Endodermal cell (in vitro differentiated cells): ENCODE results near the gene TSPAN4. TPM values are rescaled to one million over a fixed set of nuclear protein-coding genes. Genes with fewer than 3 reads are reported as not detected.

Experiments used
- DNase-seq: peaks from one replicate; pipeline ENCODE4 v3.0.0-alpha.2; 2017
- H3K27ac ChIP-seq: 2 replicates; pipeline ENCODE4 v1.5.1; 2013; ENCODE audit warnings: mild to moderate bottlenecking, low read depth, low read length, moderate library complexity
- H3K27me3 ChIP-seq: 2 replicates; pipeline ENCODE4 v1.6.1; 2013; ENCODE audit warnings: mild to moderate bottlenecking, low read length, moderate library complexity; ENCODE audit not compliant: insufficient read depth, control insufficient read depth, poor library complexity, severe bottlenecking
- H3K36me3 ChIP-seq: 2 replicates; pipeline ENCODE4 v1.7.0; 2013; ENCODE audit warnings: mild to moderate bottlenecking, low read length, moderate library complexity; ENCODE audit not compliant: control insufficient read depth, insufficient read depth
- H3K4me1 ChIP-seq: one replicate; pipeline ENCODE4 v1.7.0; 2013; ENCODE audit warnings: low read length; ENCODE audit not compliant: control insufficient read depth, insufficient read depth
- H3K4me3 ChIP-seq: 2 replicates; pipeline ENCODE4 v1.5.1; 2013; ENCODE audit warnings: mild to moderate bottlenecking, low read length, moderate library complexity
- H3K9ac ChIP-seq: 2 replicates; pipeline ENCODE4 v1.6.1; 2013; ENCODE audit warnings: mild to moderate bottlenecking, low read length, moderate library complexity; ENCODE audit not compliant: poor library complexity, severe bottlenecking; ENCODE audit errors: extremely low read depth
- H3K9me3 ChIP-seq: 2 replicates; pipeline ENCODE4 v1.6.1; 2013; ENCODE audit warnings: mild to moderate bottlenecking, low read length, moderate library complexity; ENCODE audit not compliant: control insufficient read depth
- H3K27ac Mint-ChIP-seq: 2 replicates; pipeline ENCODE4 v1.8.0; 2020; ENCODE audit warnings: mixed read lengths
- H3K27me3 Mint-ChIP-seq: 2 replicates; pipeline ENCODE4 v1.8.0; 2021; ENCODE audit warnings: mild to moderate bottlenecking, mixed read lengths; ENCODE audit not compliant: insufficient read depth
- H3K36me3 Mint-ChIP-seq: 2 replicates; pipeline ENCODE4 v1.8.0; 2020; ENCODE audit warnings: low read depth, mixed read lengths
- H3K4me1 Mint-ChIP-seq: 2 replicates; pipeline ENCODE4 v1.8.0; 2020; ENCODE audit warnings: mixed read lengths
- H3K4me3 Mint-ChIP-seq: 2 replicates; pipeline ENCODE4 v1.8.0; 2020; ENCODE audit warnings: mild to moderate bottlenecking, moderate library complexity, mixed read lengths
- H3K9me3 Mint-ChIP-seq: 2 replicates; pipeline ENCODE4 v1.8.0; 2020; ENCODE audit warnings: mild to moderate bottlenecking, mixed read lengths
- CTCF ChIP-seq: fragments of 200-600 bp; sonication (generic); conservative IDR thresholded peaks from 2 replicates; pipeline ENCODE4 v1.5.0; 2021; ENCODE audit warnings: antibody characterized with exemption, mild to moderate bottlenecking
- WGBS, 2 experiments: methylation state at CpG; one replicate each; pipeline versions ENCODE4 v1.1.5 to v1.1.7; 2013; ENCODE audit warnings: missing lambda C conversion rate in 2 of 2, mixed read lengths in 1 of 2; ENCODE audit not compliant: insufficient coverage in 1 of 2, insufficient read length in 1 of 2; 5-methylcytosine and 5-hydroxymethylcytosine counted together
- total RNA-seq, 2 donors: library from RNA; stranded (reverse); fragmentation: NEBNext Ultra II Directional in 1 of 2; extraction: Animal tissue kit (Norgen Biotek cat#: 25700) in 1 of 2; gene quantifications; 2 replicates in 1 of 2; 3 replicates in 1 of 2; pipeline ENCODE4 v1.2.1, GENCODE V29; 2021

The TSPAN4 gene
- total RNA-seq, 2 donors from 2014 or later: 56.8 to 71.1 TPM

DNA sequence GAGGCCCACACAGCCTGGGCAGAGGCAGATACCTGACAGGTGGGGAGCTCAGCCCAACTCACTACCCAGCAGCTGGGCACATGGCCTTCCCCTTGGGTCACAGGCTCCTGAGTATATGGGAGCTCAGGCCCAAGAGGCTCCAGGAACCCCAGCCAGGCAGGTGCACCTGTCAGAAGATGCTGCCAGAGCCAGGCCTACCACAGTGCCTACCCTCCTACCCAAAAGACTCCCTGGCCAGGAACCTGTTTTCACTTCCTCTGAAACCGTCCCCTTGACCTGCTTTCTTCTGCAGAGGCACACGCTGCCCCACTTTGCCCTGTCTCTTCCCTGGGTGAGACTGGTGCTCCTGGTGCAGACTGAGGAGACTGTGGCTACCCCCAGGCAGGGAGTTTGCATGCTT is 65.0 kb downstream of the TSPAN4 start:
- H3K27me3 Mint-ChIP-seq: no peaks in the 10 kb centered on the region
- TF ChIP-seq CTCF: no peak
- Histone ChIP-seq H3K4me1 (peaks cover 6% of the 10 kb centered on the region), H3K27me3 (no peaks in the 10 kb centered on the region), H3K9me3 (no peaks in the 10 kb centered on the region), H3K4me3 (no peak overlapping the region), H3K36me3 (peaks cover 23% of the 10 kb centered on the region), H3K27ac (no peak overlapping the region), H3K9ac (no peak overlapping the region)
- no peak overlapping the region for H3K27ac Mint-ChIP-seq
- WGBS, 2 experiments: 93 to 94% methylated on average over 2 of the region's 2 CpGs
- no peak for DNase-seq
- no peaks in the 10 kb centered on the region for H3K9me3 Mint-ChIP-seq
- peaks cover 6% of the 10 kb centered on the region for H3K4me1 Mint-ChIP-seq
- peaks cover 28% of the 10 kb centered on the region for H3K36me3 Mint-ChIP-seq
- H3K4me3 Mint-ChIP-seq: no peak overlapping the region

- H3K27ac Mint-ChIP-seq: no peak overlapping the region
- Histone ChIP-seq H3K4me3 (no peak overlapping the region), H3K27me3 (no peaks in the 10 kb centered on the region), H3K4me1 (peaks cover 6% of the 10 kb centered on the region), H3K9ac (no peak overlapping the region), H3K9me3 (no peaks in the 10 kb centered on the region), H3K27ac (no peak overlapping the region), H3K36me3 (peaks cover 17% of the 10 kb centered on the region)
- 93 to 94% methylated on average over 4 to 5 of the region's 5 CpGs for WGBS, 2 experiments
- no peaks in the 10 kb centered on the region for H3K9me3 Mint-ChIP-seq
- peaks cover 22% of the 10 kb centered on the region for H3K36me3 Mint-ChIP-seq
- no peaks in the 10 kb centered on the region for H3K27me3 Mint-ChIP-seq
- no peak overlapping the region for H3K4me3 Mint-ChIP-seq
- peaks cover 6% of the 10 kb centered on the region for H3K4me1 Mint-ChIP-seq
- DNase-seq: no peak
- TF ChIP-seq CTCF: no peak
These were observed 65.6 kb downstream of the TSPAN4 start for GRCh38 chr11:908273-908672.

GRCh38 chr11:909406-909805 is 66.8 kb downstream of the TSPAN4 start:
- Mint-ChIP-seq H3K9me3 (no peaks in the 10 kb centered on the region), H3K36me3 (peaks cover 15% of the 10 kb centered on the region), H3K4me1 (peaks cover 6% of the 10 kb centered on the region), H3K27me3 (no peaks in the 10 kb centered on the region), H3K27ac (no peak overlapping the region), H3K4me3 (peak overlapping the region; percentile 84)
- Histone ChIP-seq H3K9ac (peak overlapping the region; percentile 49), H3K4me3 (peak overlapping the region; percentile 83), H3K27me3 (no peaks in the 10 kb centered on the region), H3K36me3 (peaks cover 10% of the 10 kb centered on the region), H3K27ac (no peak overlapping the region), H3K4me1 (peaks cover 6% of the 10 kb centered on the region), H3K9me3 (no peaks in the 10 kb centered on the region)
- WGBS, 2 experiments: 91 to 94% methylated on average over 9 to 11 of the region's 11 CpGs
- no peak for TF ChIP-seq CTCF
- DNase-seq: no peak
